Measurements from ENCODE around the gene GPR62. TPM values are rescaled to one million over a fixed set of nuclear protein-coding genes. Genes with fewer than 3 reads are reported as not detected.

The GPR62 gene
- total and polyA plus RNA-seq, 9 donors = 0.13 to 0.59 (median 0.50) TPM

DNA sequence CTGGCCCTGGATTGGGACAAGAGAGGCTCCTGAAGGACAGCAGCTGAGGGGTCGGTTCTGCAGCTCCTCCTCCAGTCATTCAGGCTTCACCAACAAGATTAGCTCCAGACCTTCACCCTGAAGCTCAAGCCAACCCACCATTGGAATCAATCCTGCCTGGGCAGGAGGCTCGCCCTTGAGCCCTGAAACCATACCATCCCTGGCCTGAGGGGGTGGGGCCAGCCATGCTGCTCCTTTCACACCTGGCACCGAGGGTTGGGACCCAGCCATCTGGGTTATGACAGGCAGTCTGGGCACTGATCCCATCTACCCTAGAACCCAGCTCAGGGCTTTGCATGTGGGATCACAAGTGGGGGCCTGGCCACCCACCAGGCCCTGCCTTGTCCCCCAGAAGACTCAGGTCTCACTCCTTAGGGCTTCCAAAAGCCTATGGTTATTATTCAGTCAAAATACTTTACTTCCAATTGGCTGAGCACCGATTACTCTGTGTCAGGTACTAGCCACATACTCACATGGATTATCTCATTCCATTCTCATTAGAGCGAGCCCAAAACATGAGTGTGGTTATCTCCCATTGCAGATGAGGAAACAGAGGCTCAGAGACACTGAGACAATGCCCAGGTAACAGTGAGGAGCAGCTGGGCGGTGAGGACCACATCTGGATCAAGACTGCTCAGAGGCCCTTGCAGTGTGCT, 15.6 kb downstream of the GPR62 start:
- Histone ChIP-seq H3K4me1 (ENCODE audit: control insufficient read depth, insufficient read depth, low read length) (peaks cover 53% of the 10 kb centered on the region), H3K27ac (ENCODE audit: low read length) (no peak overlapping the region), H3K36me3 (ENCODE audit: control insufficient read depth, insufficient read depth, low read length) (peaks cover 11% of the 10 kb centered on the region), H3K9me3 (replicated peaks; ENCODE audit: control insufficient read depth, low read depth, low read length) (no peaks in the 10 kb centered on the region), H3K27me3 (ENCODE audit: control insufficient read depth, insufficient read depth, low read length) (no peaks in the 10 kb centered on the region), H3K4me3 (ENCODE audit: low read length) (no peak overlapping the region)
- DNase-seq = no peak
- 80% methylated on average over 5 of the region's 6 CpGs for WGBS (ENCODE audit: insufficient coverage)

DNA sequence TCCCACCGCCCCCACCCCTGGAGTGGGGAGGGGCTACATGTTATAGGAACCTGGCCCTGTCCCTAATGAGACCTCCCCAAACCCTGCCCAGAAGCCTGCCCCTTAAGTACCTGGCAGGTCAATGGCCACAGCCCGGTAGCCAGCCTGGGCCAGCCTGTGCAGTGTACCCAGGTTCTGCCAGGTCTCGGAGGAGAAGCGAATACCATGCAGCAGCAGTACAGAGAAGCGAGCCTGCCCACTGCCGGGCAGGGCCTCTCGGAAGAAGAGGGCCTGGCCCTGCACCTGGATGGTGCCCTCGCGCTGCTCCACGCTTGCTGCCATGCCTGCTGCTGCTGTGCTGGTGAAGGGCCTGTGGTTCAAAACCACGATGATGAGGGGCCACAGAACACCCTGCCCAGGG, 16.2 kb downstream of the GPR62 start:
- H3K36me3 ChIP-seq (ENCODE audit: control insufficient read depth, insufficient read depth, low read length) = peaks cover 11% of the 10 kb centered on the region
- DNase-seq = no peak
- no peaks in the 10 kb centered on the region for H3K27me3 ChIP-seq (ENCODE audit: control insufficient read depth, insufficient read depth, low read length)
- 91% methylated on average over 10 of the region's 11 CpGs for WGBS (ENCODE audit: insufficient coverage)
- H3K27ac ChIP-seq (ENCODE audit: low read length) = no peak overlapping the region
- peaks cover 52% of the 10 kb centered on the region for H3K4me1 ChIP-seq (ENCODE audit: control insufficient read depth, insufficient read depth, low read length)
- no peak overlapping the region for H3K4me3 ChIP-seq (ENCODE audit: low read length)
- no peaks in the 10 kb centered on the region for H3K9me3 ChIP-seq (replicated peaks; ENCODE audit: control insufficient read depth, low read depth, low read length)

DNA sequence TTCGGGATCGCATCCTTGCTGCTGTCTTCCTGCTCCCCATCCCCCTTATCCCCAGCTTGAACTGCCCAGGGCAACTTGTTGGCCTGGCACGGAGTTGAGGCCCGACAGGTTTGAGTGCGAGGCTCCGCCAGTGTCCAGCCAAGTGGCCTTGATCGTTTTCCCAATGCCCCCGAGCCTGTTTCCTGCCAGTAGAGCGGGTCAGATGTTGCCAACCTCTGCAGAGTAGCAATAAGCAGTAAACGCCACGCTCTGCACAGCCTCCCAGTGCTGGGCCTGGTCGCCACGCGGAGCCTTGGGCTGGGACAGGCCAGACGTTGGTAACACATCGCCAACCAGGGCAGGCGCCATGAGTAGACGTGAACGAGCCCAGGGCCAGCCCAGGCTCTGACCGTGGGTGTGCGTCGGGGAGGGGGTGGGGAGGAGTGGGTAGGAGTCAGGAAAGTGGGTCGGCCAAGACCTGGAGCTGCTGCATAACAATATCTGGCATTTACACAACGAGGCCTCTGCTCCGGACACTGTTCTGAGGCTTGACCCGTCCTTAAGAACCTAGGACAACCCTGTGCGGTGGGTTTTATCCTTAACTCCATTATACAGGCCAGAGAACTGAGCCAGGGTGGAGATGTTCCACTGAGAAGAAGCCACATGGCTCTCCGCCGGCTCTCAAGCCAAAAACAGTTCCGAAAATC, 19.2 kb downstream of the GPR62 start:
- H3K4me3 ChIP-seq (ENCODE audit: low read length) = peak overlapping the region; percentile 97
- 27% methylated on average over 24 of the region's 30 CpGs for WGBS (ENCODE audit: insufficient coverage)
- H3K27ac ChIP-seq (ENCODE audit: low read length) = peak overlapping the region; percentile 95
- peaks cover 30% of the 10 kb centered on the region for H3K4me1 ChIP-seq (ENCODE audit: control insufficient read depth, insufficient read depth, low read length)
- H3K27me3 ChIP-seq (ENCODE audit: control insufficient read depth, insufficient read depth, low read length) = no peaks in the 10 kb centered on the region
- no peak for DNase-seq
- no peaks in the 10 kb centered on the region for H3K9me3 ChIP-seq (replicated peaks; ENCODE audit: control insufficient read depth, low read depth, low read length)
- peaks cover 11% of the 10 kb centered on the region for H3K36me3 ChIP-seq (ENCODE audit: control insufficient read depth, insufficient read depth, low read length)

DNA sequence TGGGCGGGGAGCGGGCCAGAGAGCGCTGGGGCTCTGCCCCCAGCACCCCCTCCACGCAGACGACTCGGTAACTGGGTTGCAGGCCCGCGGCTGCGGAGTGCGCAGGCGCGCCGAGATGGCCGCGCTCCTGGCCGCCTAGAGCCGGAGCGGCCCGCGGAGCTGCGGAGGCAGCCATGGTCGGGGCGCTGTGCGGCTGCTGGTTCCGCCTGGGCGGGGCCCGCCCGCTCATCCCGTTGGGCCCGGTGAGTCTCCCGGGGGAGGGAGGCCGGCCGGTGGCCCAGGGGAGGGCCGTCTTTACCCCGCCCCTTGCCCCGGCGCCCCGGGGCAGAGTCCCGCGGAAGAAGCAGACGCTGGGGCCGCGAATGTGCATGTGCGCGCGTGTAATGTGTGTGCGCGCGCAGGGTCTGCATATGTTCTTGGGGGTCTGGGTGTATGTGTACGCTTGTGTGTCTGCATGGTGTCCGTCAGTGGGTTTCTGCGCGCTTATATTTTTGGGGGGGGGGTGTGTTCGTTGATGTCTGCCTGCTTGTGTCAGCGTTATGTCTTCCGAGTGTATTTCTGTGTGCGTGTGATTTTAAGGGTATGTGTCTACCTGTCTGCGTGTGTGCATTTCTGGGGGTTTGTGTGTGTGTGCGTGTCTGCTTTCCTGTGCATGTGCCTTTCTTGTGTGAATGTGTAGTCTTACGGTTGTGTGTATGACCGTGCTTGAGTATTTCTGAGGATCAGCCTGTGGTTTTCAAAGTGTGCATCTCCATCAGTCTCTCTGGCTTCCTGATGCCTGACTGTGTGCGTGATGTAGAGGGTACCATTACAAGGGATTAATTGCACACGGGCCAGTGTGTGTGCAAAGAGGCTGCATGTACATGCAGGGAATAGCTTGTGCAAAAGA, 20.0 kb downstream of the GPR62 start, which contains the start of gene ABHD14A:
Gene ABHD14A (plus strand): TSS at position 102 of the 889 bp plus-strand sequence. CDS start 72 bp downstream, at position 174.
- Histone ChIP-seq H3K27me3 (ENCODE audit: control insufficient read depth, insufficient read depth, low read length) (no peaks in the 10 kb centered on the region), H3K27ac (ENCODE audit: low read length) (peak within 1 kb of the TSS; percentile 95), H3K9me3 (replicated peaks; ENCODE audit: control insufficient read depth, low read depth, low read length) (no peaks in the 10 kb centered on the region), H3K4me1 (ENCODE audit: control insufficient read depth, insufficient read depth, low read length) (peaks cover 27% of the 10 kb centered on the region), H3K36me3 (ENCODE audit: control insufficient read depth, insufficient read depth, low read length) (peaks cover 4% of the 10 kb centered on the region), H3K4me3 (ENCODE audit: low read length) (peak within 1 kb of the TSS; percentile 97)
- peak; percentile 91 for DNase-seq
- under 1% methylated on average over 60 of the region's 63 CpGs for WGBS (ENCODE audit: insufficient coverage)

DNA sequence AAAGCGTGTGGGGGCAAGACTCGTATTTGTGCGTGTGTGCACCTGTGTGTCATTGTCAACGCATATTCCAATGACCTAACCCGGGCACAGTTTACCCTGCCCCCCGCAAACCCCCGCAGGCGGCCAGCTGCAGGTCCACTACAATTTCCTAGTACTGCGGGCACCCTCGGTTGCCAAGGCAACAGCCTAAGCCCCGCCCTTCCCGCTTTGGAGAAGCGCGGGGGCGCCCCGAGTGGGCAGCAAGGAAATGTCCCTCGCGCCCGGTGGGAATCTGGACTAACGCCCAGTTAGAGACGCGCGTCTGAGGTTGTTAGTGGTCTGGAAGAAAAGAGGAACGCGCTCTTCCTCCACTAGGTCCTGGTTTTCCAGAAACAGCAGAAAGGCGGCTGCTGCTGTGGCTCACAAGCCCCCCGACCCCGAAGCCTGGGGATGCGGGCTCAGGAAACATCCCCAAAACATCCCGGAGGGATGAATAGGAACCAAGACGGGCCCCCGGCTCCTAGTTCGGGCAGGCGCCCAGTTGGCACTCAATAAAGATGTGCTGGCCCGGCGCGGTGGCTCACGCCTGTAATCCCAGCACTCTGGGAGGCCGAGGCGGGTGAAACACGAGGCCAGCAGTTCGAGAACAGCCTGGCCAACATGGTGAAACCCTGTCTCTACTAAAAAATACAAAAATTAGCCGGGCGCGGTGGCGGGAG, 20.8 kb downstream of the GPR62 start:
- peak overlapping the region; percentile 70 for H3K4me3 ChIP-seq (ENCODE audit: low read length)
- H3K4me1 ChIP-seq (ENCODE audit: control insufficient read depth, insufficient read depth, low read length) = peaks cover 27% of the 10 kb centered on the region
- DNase-seq = peak; percentile 82
- no peak overlapping the region for H3K27ac ChIP-seq (ENCODE audit: low read length)
- WGBS (ENCODE audit: insufficient coverage) = 17% methylated on average over 36 of the region's 46 CpGs
- no peaks in the 10 kb centered on the region for H3K27me3 ChIP-seq (ENCODE audit: control insufficient read depth, insufficient read depth, low read length)
- no peaks in the 10 kb centered on the region for H3K9me3 ChIP-seq (replicated peaks; ENCODE audit: control insufficient read depth, low read depth, low read length)
- H3K36me3 ChIP-seq (ENCODE audit: control insufficient read depth, insufficient read depth, low read length) = peaks cover 8% of the 10 kb centered on the region

DNA sequence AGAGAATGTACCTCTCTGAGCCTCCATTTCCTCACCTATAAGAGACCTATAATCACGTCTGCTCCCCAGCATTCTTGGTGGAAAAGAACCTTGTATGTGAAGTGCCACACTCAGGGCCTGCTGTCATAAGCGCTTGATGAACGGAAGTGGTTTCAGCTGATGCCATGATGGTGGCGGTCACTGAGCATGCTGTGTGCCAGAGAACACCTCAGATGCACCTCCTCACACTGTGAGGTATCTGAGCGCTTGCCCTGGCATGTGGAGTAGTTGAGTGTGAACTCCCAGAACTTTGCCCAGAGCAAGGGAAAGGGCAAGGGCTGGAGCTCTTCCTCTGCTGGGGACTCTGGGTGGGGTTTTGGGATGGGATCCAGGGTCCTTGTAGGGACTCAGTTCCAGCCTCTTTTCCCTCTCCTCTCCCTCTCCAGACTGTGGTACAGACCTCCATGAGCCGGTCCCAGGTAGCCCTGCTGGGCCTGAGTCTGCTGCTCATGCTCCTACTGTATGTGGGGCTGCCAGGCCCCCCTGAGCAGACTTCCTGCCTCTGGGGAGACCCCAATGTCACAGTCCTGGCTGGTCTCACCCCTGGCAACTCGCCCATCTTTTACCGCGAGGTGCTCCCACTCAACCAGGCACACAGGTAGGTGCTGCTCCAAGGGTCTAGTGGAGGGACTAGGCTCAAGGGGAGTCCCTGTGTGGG, 22.4 kb downstream of the GPR62 start:
- no peak overlapping the region for H3K4me3 ChIP-seq (ENCODE audit: low read length)
- H3K4me1 ChIP-seq (ENCODE audit: control insufficient read depth, insufficient read depth, low read length) = peaks cover 31% of the 10 kb centered on the region
- H3K36me3 ChIP-seq (ENCODE audit: control insufficient read depth, insufficient read depth, low read length) = peaks cover 5% of the 10 kb centered on the region
- no peaks in the 10 kb centered on the region for H3K27me3 ChIP-seq (ENCODE audit: control insufficient read depth, insufficient read depth, low read length)
- no peaks in the 10 kb centered on the region for H3K9me3 ChIP-seq (replicated peaks; ENCODE audit: control insufficient read depth, low read depth, low read length)
- H3K27ac ChIP-seq (ENCODE audit: low read length) = no peak overlapping the region
- no peak for DNase-seq
- 93% methylated on average over 5 of the region's 9 CpGs for WGBS (ENCODE audit: insufficient coverage)

DNA sequence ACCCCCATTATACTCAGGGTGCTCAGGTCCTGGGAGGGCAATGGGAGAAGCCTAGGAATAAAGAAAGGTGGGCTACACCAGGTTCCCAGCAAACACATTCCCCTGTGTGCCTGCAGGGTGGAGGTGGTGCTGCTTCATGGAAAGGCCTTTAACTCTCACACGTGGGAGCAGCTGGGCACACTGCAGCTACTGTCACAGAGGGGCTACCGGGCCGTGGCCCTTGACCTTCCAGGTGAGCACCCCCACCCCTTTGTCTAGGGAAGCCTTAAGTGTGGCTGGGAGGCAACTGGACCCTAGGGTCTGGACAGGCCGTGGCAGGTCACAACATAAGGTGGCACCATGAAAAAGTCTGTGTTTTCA, 22.9 kb downstream of the GPR62 start:
- DNase-seq = no peak
- WGBS (ENCODE audit: insufficient coverage) = 60% methylated on average over 1 of the region's 4 CpGs
- Histone ChIP-seq H3K9me3 (replicated peaks; ENCODE audit: control insufficient read depth, low read depth, low read length) (no peaks in the 10 kb centered on the region), H3K27me3 (ENCODE audit: control insufficient read depth, insufficient read depth, low read length) (no peaks in the 10 kb centered on the region), H3K4me1 (ENCODE audit: control insufficient read depth, insufficient read depth, low read length) (peaks cover 35% of the 10 kb centered on the region), H3K36me3 (ENCODE audit: control insufficient read depth, insufficient read depth, low read length) (peaks cover 5% of the 10 kb centered on the region), H3K4me3 (ENCODE audit: low read length) (no peak overlapping the region), H3K27ac (ENCODE audit: low read length) (no peak overlapping the region)

DNA sequence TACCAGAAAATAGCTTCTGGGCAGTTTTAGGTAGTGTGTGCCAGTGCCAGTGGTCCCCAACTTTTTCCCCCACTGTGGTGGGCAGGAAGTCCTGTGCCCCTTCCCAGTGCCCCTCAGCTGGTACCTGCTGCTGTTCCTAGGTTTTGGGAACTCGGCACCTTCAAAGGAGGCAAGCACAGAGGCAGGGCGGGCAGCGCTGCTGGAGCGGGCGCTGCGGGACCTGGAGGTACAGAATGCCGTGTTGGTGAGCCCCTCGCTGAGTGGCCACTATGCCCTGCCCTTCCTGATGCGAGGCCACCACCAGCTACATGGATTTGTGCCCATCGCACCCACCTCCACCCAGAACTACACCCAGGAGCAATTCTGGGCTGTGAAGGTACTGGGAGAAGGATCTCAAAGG, 25.1 kb downstream of the GPR62 start:
- H3K36me3 ChIP-seq (ENCODE audit: control insufficient read depth, insufficient read depth, low read length) = peaks cover 5% of the 10 kb centered on the region
- WGBS (ENCODE audit: insufficient coverage) = 96% methylated on average over 5 of the region's 10 CpGs
- DNase-seq = no peak
- no peaks in the 10 kb centered on the region for H3K27me3 ChIP-seq (ENCODE audit: control insufficient read depth, insufficient read depth, low read length)
- H3K27ac ChIP-seq (ENCODE audit: low read length) = no peak overlapping the region
- H3K9me3 ChIP-seq (replicated peaks; ENCODE audit: control insufficient read depth, low read depth, low read length) = no peaks in the 10 kb centered on the region
- no peak overlapping the region for H3K4me3 ChIP-seq (ENCODE audit: low read length)
- H3K4me1 ChIP-seq (ENCODE audit: control insufficient read depth, insufficient read depth, low read length) = peaks cover 30% of the 10 kb centered on the region

DNA sequence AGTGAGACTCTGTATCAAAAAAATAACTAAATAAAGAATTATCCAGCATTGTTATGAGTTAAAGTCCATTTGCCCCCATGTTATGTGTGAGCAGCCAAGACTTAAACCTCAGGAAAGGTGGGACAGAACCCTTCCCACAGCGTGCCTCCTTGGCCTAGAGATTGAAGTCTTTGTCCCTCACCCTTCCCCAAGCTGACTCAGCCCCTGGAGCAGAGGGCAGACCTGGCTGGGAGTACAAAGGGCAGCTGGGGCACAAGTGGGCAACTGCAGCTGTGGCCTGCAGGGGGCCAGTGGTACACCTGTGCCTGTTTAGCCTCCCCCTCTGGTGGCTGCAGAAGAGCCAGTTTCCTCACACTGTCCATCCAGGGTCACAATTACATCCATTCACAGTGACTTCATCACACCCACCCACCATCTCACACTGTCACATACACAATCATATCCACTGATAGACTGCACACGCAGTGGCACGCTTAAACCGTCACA, 27.2 kb downstream of the GPR62 start:
- H3K27ac ChIP-seq (ENCODE audit: low read length) = peak overlapping the region; percentile 98
- DNase-seq = peak; percentile 48
- WGBS (ENCODE audit: insufficient coverage) = 0% methylated on average over 3 of the region's 4 CpGs
- no peaks in the 10 kb centered on the region for H3K9me3 ChIP-seq (replicated peaks; ENCODE audit: control insufficient read depth, low read depth, low read length)
- H3K4me3 ChIP-seq (ENCODE audit: low read length) = peak overlapping the region; percentile 69
- peaks cover 16% of the 10 kb centered on the region for H3K36me3 ChIP-seq (ENCODE audit: control insufficient read depth, insufficient read depth, low read length)
- H3K4me1 ChIP-seq (ENCODE audit: control insufficient read depth, insufficient read depth, low read length) = peaks cover 20% of the 10 kb centered on the region
- no peaks in the 10 kb centered on the region for H3K27me3 ChIP-seq (ENCODE audit: control insufficient read depth, insufficient read depth, low read length)

Measured in muscle of leg (tissue), 11 donors.